HG02870 (cell line): Measurements from ENCODE around the gene CDC40.
A peak's percentile ranks its signal among the peaks of the same experiment; 100 is the strongest.
"Not testable (repeated sequence)": the region's sequence is repeated elsewhere in the genome, so short reads cannot be mapped to it uniquely, and the experiment has no call there.

Source experiments
- ATAC-seq: cut with Tn5 transposase; IDR thresholded peaks from one replicate; pipeline ENCODE4 v1.9.1; 2021; ENCODE audit warnings: mild to moderate bottlenecking, moderate library complexity; ENCODE audit not compliant: unreplicated experiment

The CDC40 gene

DNA sequence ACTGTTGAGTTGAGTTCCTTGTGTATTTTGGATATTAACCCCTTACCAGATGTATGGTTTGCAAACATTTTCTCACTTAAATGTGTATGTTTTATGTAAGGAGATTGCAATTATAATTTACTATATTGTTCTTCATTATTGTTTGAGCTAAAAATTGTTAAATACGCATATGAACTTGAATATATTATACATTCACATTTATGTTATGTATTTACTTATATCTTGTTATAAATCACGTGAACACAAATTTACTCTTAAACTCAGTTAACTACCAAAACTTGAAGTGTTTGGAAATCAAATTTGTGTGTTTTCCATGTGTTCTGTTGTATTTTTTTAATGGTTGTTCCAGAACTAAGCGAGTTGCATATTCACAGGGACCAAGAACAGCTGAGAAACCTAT is 18.3 kb downstream of the CDC40 start:
- no peak for ATAC-seq

DNA sequence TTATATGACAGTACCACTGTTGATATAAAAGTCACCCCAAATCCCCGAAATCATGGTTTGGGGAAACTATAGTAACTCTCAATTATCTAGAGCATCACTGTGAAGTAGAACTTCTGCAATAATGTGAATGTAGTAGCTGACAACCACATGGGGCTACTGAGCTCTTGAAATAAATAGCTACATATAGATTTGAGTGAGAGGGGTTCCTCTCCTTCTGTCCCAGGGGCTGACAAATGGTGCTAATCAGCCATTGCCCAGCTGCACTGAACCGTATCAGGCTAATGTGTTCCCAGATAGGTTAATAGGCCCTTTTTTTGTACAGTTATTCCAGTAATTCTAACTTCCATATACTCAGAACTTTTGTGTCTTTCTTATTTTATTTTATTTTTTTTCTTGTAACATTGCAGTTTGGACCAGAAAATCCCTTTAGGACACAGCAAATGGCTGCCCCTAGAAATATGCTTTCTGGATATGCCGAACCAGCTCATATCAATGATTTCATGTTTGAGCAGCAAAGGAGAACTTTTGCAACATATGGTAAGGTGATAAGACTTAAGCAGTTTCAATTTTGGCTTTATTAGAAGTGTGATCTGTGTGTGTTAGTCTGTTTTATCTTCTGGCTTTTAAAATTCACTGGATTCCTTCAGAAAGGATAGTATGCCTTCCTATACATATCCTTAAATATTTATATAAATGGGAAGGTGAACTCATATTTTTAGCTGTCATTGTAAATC is 21.1 kb downstream of the CDC40 start:
- no peak for ATAC-seq

DNA sequence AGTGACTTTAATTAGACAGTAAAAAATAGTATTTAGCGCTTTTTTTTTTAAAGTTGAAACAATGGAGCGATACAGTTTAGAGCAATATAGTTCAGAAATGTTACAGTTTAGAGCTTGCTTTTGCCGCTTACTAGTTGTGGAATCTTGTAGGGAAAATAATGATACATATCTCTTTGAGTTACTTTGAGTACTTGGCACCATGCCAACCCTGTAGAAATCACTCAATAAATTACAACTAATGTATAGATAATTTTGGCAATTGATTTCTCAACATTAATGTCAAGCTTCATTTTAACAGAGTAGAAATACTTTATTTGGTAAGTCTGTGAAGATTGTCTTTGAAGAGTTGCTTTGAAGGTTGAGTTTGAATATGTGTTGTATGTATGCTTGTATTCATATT is 27.4 kb downstream of the CDC40 start:
- ATAC-seq, result no peak

DNA sequence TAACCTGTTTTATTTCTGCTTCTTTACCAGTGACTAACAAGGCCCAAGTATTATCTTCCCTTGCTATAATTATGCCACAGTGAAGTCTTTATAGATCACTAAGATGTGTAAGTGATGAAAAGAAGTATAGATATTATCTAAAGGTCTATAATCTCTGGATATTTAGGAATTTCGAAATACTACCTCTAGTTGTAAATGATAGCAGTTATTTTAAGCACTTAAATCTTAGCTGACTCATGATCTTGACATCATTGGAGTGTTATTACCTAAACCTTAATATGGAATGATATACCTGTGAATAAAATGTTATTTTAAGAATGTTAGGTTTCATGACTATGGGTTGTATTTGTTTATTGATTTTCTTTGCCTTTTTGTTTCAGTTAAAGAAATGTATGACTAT is 31.5 kb downstream of the CDC40 start:
- no peak for ATAC-seq

DNA sequence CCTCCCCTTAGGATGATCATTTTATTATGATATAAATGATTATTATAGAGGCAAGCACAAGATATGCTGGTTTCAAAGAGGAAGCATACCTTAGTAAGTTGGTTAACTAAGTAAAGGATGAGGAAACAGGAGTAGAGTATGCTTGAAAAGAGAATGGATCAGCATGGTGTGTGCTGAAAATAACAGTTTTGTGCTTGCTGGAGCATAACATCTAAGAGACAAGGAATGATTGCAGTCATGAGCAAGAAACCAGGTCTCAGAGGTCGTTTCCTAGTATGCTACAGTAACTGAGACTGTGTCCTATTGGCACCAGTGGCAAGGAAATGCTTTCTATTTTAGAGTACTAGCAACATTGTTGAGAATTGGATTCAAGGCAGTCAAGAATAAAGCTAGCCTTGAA is 34.1 kb downstream of the CDC40 start:
- ATAC-seq, result no peak

DNA sequence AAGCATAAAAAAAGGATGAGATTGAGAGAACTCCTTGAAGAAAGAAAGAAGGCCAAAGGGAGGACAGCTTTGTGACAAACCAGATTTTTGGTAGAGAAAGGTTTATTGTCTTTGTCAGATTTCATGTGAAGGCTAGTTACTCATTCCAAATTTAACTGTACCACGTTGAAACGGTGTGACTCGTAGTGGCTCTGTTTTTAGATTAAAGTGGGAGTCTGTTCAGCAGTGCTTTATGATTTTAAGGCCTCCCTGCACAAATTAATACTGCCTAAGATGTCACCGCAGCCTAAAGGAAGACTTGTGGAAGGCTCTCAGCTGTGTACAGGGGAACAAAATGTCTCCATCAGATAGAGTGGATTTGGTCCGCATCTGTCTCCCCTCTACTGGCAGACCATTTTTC is 35.9 kb downstream of the CDC40 start:
- no peak for ATAC-seq

DNA sequence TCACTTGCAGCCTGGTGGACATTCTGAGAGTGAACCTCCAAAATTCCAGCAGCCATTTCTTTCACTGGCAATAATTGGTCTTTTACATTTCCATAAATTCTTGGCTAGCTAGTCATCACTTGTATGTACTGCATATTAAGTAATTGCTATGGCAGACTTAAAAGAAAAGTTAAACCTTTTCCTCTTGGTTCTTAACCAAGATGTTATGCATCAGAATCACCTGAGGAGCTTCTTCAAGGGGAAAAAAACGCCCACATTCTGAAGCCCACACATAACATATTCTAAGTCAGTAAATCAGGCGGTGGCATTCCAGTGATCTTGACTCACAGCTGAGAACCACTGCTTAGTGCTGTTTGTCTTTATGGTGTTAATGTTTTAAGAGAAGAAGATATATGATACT is 37.0 kb downstream of the CDC40 start:
- ATAC-seq, result no peak

DNA sequence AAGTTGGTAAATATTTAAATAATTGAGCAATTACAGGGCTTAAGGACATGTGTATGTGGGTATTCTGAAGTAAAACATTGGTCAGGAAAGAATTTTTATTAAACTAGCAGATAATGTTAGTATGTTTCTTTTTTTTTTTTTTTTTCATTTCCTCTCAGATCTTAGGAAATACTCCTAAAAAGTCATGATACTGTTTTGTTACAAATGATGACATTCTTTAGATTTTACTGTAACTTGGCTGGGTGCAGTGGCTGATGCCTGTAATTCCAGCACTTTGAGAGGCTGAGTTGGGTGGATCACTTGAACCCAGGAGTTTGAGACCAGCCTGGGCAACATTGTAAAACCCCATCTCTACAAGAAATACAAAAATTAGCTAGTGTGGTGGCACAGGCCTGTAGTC is 41.5 kb downstream of the CDC40 start:
- ATAC-seq, result no peak

DNA sequence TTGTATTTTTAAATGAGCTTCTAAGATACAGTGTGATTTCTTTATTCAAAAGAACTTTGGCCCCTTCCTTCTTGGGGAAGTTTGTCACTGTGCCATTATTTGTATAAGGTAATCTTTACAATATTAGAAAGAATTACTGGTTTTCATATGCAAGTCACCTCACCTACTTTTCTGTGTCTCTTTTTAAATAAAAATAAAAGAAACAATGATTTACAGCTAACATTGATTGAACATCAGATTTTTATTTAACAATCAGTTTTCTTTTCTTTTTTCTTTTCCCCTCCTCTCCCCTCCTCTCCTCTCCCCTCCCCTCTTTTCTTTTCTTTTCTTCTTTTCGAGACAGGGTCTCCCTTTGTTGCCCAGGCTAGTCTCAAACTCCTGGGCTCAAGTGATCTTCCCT is 46.0 kb downstream of the CDC40 start:
- no peak for ATAC-seq

DNA sequence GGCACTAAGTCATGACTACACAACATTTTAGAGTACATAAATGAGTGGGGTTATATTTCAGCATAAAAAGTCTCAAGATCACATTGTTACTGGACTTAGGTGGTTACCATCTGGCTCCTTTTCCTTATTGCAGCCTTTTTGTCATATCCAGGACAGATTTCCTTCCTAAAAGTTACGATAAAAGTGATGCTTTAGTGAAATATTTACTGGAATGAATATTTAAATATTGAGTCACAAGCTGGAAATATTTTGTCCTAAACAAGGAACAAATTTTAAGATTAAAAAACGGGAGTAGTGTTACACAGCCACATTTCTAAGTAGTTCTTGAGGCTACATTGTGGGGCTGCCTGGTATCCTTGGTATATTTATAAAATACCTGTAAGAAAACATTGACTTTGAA is 52.2 kb downstream of the CDC40 start:
- ATAC-seq, result no peak

DNA sequence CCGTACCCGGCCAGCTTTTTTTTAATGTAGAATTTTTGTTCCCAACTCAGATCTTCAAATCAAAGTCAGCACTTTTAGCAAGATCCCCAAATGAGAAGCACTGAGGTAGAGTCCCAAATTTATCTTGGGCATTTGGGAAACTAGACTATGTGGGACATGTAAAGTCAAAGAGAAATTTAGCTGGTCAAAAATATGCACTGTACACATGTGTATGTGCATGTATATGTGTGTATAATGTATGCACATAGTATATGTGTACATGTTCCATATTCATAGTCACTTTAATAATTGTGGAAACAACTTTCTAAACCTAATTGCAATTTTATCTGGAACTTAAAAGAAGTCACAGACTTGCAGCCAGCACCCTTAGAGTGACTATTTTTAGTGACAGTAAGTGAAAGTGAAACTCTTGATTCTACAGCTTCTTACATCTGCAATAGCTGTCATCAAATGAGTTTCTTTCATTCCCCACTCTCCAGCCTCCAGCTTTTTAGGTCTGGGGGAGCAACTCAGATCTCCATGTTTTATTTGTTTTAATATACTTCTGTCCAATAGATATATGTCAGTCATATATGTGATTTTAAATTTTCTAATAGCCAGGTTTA is 53.6 kb downstream of the CDC40 start:
- ATAC-seq, result peak; percentile 89

DNA sequence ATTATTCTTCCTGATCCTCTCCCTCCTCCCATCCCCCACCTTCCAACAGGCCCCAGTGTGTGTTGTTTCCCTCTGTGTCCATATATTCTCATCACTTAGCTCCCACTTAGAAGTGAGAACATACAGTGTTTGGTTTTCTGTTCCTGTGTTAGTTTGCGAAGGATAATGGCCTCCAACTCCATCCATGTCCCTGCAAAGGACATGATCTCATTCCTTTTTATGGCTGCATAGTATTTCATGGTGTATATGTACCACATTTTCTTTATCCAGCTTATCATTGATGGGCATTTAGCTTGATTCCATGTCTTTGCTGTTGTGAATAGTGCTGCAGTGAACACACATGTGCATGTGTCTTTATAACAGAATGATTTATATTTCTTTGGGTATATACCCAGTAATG is 55.8 kb downstream of the CDC40 start:
- ATAC-seq, result not testable (repeated sequence)

DNA sequence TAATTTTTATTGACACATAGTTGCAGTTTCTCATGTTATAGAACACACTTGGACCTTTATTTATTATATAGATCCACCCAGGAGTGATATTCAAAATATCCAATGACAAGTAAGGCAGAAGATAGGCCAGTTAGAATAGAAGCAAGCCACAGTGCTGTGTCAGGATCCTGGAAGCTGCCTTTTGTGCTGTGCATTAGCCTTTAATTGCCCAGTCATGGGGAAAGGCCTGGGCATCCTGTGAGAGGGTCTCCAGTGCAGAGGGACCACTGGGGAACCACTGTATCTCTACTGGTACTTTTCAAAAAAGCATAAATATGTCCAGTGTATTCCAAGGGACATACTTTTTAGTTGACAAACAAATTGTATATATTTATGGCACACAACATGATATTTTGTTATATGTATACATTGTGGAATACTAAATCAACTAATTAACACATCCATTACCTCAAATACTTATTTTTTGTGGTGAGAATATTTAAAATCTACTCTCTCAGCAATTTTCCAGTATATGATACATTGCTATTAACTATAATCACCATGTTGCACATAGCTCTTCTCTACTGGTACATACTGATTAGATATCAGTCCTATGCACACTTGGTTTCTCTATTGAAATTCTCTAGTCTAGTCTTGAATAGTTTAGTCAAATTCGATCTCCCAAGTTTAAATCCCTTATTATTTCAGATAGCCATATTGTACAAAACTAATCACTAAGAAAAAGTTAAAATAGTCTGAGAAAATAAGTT is 59.5 kb downstream of the CDC40 start:
- ATAC-seq, result no peak

DNA sequence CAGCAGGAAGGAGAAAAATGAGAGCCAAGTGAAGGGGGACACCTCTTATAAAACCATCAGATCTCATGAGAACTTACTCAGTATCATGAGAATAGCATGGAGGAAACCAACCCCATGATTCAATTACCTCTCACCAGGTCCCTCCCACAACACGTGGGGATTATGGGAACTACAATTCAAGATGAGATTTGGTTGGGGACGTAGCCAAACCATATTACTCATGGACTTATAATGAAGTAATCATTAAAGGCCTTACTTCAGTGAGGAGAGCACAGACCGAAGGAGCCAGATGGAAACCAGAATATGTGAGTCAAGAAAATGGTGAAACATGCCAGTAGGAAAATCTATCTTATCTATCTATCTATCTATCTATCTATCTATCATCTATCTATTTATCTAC is 64.4 kb downstream of the CDC40 start:
- not testable (repeated sequence) for ATAC-seq

DNA sequence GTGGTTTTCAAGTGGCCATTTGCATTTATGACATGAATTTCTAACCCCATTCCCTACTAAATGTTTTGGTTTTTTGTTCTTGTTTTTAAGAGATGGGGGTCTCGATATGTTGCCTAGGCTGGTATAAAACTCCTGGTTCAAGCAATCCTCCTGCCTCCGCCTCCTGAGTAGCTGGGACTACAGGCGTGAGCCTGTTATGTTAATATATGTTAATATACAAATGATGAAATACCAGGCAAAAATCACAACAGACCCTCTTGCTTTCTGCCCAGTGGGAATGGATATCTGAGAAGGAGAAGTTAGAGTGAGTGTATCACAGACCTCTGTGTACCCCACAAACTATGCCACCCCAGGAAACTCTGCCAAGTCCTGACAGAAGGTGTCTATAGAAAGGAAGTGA is 66.2 kb downstream of the CDC40 start:
- no peak for ATAC-seq

DNA sequence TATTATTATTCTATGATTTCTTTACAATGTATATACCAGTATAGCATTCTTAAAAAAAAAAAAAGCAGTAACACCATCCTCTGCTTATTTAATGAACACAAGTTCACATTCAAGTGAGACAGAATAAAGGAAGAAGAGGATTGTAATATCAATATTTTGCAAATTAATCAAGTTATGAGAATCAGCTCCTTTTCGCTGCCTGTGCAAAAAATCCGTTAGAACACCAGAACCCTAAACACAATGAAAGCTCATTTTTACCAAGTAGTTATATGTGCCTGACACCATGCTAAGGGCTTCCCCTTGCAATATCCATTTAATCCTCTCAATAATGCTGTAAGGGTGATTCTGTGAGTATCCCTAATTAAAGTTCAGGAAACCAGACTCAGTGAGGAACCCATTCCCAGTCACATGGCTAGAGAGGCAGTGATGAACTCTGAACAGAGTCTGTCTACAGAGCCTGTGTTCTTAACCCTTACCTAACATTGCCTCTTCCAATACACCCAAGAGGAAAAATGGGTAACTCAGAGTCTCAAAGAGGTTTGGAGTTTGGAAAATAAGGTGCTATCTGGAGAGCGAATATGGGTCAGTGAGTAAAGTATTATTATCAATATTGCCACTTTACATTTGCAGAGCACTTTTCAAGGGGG is 66.8 kb downstream of the CDC40 start:
- no peak for ATAC-seq

DNA sequence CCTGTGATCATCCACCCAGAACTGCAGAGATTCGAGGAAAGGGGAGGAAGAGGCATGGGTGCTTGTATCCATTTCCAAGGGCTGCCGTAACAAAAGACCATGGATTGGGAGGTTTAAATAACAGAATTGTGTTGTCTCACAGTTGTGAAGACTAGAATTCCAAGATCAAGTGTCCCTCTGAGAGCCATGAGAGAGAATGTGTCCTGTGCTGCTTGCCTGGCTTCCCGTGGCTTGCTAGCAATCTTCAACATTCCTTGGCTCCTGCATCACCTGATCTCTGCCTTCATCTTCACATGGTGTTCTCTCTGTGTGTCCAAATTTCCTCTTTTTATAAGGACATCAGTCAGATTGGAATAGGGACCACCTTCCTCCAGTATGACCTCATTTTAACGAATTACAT is 69.8 kb downstream of the CDC40 start:
- ATAC-seq, result no peak

DNA sequence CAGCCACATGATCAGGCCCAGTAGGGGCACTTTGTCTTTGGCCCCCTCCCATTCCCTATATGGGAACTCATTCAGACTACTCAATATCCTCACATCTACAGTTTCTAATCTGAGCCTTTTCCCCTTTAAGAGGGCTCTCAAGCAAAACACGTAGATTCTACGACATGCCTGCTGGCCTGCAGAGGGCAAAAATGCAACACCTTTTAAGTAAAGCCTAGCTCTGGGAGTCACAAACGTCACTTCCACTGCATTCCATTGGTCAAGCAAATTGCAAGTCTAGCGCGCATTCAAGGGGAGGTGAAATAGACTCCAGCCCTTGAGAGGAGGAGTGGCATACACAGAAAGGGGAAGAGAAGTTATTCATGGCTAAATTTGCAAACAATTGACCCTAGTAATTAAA is 70.6 kb downstream of the CDC40 start:
- no peak for ATAC-seq

DNA sequence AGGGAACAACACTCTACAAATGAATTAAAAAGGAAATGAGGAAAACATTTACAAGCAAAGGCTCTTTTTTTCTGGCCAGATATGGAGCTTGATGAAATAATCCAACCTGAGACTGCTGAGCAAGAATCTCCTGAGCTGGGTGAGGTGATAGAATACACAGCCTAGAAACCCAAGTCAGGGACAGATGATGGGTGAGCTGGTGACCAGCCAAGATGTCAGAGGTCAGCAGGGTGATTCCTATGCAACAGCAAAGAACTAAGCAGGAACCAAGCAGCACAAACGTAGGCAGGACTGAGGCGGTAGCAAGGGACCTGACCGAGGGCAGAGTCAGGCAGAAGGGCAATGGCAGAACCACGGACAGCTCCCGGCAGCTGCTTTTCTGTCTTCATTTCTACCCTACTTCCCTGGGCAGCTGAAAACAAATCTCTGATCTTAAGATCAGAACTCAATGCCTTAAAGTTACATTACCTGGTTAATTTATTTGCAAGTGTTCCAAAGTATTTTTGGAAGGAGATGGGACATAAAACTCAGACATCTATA is 75.1 kb downstream of the CDC40 start:
- ATAC-seq, result no peak

DNA sequence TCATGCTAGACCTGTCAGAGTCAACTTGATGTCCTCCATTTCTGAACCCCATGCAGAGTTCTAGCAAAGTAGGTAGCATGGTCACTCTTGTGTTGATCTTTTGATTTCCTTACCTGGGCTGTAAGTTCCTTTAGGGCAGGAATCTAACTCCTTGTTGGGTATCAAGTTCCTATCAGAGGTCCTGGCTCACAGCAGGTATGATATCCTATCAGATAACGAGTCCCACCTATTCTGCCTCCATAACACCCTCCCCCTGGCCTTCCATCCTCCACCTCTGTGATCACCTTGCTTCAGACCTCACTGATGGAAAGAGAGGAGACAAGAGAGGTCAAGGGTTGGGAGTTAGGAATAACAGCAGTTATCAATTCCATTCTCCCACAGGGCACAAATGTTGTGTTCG is 76.1 kb downstream of the CDC40 start:
- ATAC-seq, result no peak

DNA sequence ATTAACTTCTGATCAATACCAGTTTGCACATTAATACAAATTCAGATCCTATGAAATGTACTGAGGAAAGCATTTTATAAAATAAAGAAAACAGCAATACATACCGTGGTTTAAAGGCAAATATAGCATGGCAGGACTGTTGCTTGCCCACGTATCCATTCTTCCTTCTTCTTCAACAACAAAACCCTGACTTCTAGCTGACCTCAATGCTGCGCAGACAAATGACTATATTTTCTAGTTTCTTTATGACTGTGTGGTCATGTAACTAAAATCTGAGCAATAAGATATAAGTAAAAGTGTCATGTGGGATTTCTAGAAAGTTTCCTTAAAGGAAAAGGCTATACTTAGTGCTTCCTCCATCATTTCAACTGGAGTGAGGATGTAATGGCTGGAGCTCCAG is 85.0 kb downstream of the CDC40 start:
- ATAC-seq, result peak; percentile 59
